ENCODE data around the gene CAB39. TPM values are rescaled to one million over a fixed set of nuclear protein-coding genes. Genes with fewer than 3 reads are reported as not detected.
A peak's percentile ranks its signal among the peaks of the same experiment; 100 is the strongest.

Gene CAB39
- total RNA-seq, 4 donors from 2014 or later: 61.2 to 110 (median 90.3) TPM

DNA sequence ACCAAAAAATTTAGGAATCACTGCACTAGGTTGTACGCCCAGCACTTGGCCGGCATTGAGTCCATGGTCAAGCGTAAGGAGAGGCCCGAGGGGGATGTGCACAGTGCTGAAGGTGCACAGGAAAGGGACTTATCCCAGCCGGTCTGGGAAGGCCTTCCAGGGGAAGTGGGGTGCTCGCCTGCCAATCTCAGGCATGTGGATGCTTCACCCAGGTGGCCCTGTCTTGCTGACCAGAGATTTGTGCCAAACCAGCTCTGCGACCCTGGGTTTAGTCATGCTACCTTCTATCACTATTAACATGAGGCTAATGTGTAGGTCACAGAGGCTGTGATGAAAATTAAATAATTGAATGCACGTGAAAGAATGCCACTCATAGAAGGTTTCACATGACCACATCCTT lies 150.4 kb downstream of the CAB39 start:
- TF ChIP-seq CTCF (IDR thresholded peaks at IDR 0.05): no peak
- ATAC-seq (ENCODE audit: low FRiP score): no peak

DNA sequence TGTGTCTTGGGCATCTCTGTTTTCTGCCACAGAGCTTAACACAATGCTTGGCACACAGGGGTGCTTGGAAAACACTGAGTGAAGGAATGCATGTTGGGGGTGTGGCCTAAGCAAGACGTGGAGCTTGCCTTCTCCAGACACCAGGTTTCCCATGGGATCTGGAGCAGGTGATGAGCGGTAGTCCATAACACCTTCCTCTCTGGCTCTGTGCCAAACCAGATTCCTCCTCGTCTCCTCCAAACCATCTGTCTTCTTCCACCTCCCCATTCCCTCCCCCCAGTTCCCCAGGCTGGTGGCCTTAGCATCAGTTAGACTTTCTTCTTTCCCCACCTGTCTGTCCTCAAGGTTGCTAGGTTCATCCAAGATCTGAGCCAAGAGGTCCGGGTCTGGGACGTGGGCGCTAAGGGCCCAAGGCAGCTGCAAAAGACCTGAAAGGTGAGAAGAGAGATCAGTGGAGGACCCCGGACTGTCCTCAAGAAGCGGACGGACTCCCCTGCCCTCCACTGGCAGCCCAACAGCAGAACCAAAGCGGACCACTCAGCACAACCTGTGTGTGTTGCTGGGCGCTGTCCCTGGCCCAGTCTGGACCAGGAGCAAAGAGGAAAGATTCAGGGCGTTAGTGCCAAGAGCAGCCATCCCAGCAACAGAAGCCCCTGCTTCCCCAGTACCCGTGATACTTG lies 150.9 kb downstream of the CAB39 start:
- DNase-seq (ENCODE audit: low spot score): no peak
- ATAC-seq (ENCODE audit: low FRiP score): no peak
- TF ChIP-seq CTCF (IDR thresholded peaks at IDR 0.05): no peak

More for the DNA sequence above, 150.4 kb downstream of the CAB39 start:
- DNase-seq (ENCODE audit: low spot score): no peak

- TF ChIP-seq CTCF (IDR thresholded peaks at IDR 0.05): no peak
- ATAC-seq (ENCODE audit: low FRiP score) (peak; percentile 13), DNase-seq (ENCODE audit: low spot score) (no peak)
Observed at GRCh38 chr2:230864122-230864604, 151.5 kb downstream of the CAB39 start.

DNA sequence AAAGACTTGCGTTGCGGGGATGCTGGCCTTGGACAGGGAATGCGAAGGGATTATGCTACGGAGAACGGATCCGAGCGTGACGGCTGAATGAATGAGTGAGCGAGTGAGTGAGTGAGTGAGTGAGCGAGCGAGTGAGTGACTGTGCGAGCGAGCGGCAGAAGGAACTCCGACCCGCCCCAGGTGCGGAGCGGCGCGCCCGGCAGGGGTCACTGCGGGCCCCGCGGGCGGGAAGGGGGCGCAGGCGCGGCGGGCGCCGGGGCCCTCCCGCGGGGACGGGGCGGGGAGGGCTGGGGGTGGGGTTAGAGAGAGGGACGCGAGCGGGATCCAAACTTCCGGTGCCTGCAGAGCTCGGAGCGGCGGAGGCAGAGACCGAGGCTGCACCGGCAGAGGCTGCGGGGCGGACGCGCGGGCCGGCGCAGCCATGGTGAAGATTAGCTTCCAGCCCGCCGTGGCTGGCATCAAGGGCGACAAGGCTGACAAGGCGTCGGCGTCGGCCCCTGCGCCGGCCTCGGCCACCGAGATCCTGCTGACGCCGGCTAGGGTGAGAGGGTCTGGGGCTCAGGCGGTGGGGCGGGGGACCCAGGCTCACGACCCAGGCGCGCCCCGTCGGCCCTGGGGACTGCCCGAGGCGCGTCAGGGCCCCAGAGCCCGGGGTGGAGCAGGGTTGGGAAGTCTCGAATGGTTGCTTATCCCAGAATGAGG lies 152.1 kb downstream of the CAB39 start, which contains the start of gene ITM2C:
TSS of gene ITM2C (plus strand) at position 338 of the 702 bp plus-strand sequence. CDS start at position 422, 84 bp downstream.
- no peak for TF ChIP-seq CTCF (IDR thresholded peaks at IDR 0.05)
- ATAC-seq (ENCODE audit: low FRiP score) (peak; percentile 84), DNase-seq (ENCODE audit: low spot score) (no peak)

DNA sequence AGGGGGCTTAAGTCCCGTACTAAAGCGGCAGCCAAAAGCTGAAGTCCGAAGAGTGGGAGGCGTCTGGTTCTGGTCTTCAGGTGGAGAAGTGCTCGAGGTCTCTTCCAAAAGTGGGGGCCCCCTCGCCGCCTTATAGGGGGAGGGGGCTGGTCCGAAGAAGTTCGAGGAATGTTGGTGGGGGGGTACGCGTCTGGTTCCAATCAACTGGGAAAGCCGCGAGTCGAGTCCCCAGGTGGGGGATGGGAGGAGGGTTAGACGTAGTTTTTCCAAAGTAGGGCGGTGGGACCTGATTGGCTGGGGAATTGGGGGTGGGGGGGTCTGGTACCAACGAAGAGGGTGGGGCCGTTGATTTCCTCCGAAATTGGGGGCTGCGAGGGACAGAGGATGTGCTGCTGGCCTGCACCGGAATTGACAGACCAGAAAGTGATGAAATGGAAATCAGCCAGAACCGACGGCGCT lies 152.7 kb downstream of the CAB39 start:
- no peak for TF ChIP-seq CTCF (IDR thresholded peaks at IDR 0.05)
- DNase-seq (ENCODE audit: low spot score) (no peak), ATAC-seq (ENCODE audit: low FRiP score) (no peak)

- DNase-seq (ENCODE audit: low spot score): no peak
- no peak for TF ChIP-seq CTCF (IDR thresholded peaks at IDR 0.05)
- no peak for ATAC-seq (ENCODE audit: low FRiP score)
Observed at GRCh38 chr2:230865766-230866755, 153.4 kb downstream of the CAB39 start.

All from omental fat pad (tissue), 4 donors.